ENCODE results near the gene EPM2AIP1.

DNA sequence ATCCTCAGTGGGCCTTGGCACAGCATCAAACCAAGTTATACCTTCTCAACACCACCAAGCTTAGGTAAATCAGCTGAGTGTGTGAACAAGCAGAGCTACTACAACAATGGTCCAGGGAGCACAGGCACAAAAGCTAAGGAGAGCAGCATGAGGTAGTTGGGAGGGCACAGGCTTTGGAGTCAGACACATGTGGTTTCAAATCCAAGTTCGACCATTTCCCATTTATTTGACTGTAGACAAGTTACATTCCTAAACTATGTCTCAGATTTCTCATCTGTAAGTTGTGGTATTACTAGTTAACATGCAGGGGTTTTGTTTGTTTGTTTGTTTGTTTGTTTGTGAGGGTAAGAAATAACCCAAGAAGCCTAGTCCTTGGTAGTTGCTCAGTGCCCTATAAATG lies 47.3 kb upstream of the EPM2AIP1 start:
- no peak for TF ChIP-seq POLR2A (IDR thresholded peaks at IDR 0.05; ENCODE audit: borderline replicate concordance, extremely low read depth, insufficient read depth, insufficient read length)
- TF ChIP-seq MAX (IDR thresholded peaks at IDR 0.05), result no peak
- TF ChIP-seq, protein P1, sequence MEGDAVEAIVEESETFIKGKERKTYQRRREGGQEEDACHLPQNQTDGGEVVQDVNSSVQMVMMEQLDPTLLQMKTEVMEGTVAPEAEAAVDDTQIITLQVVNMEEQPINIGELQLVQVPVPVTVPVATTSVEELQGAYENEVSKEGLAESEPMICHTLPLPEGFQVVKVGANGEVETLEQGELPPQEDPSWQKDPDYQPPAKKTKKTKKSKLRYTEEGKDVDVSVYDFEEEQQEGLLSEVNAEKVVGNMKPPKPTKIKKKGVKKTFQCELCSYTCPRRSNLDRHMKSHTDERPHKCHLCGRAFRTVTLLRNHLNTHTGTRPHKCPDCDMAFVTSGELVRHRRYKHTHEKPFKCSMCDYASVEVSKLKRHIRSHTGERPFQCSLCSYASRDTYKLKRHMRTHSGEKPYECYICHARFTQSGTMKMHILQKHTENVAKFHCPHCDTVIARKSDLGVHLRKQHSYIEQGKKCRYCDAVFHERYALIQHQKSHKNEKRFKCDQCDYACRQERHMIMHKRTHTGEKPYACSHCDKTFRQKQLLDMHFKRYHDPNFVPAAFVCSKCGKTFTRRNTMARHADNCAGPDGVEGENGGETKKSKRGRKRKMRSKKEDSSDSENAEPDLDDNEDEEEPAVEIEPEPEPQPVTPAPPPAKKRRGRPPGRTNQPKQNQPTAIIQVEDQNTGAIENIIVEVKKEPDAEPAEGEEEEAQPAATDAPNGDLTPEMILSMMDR (IDR thresholded peaks at IDR 0.05 in 2 of 3, conservative IDR thresholded peaks at IDR 0.05 in 1 of 3; ENCODE audit: borderline replicate concordance in 1 of 3, insufficient read depth in 1 of 3, low read depth in 2 of 3, low read length in 2 of 3), result no peak
- no peak for TF ChIP-seq POLR2AphosphoS5 (IDR thresholded peaks at IDR 0.05; ENCODE audit: low read depth, low read length)
- TF ChIP-seq ZNF274 (IDR thresholded peaks at IDR 0.05; ENCODE audit: low read depth, low read length), result no peak
